Measurements from ENCODE around the gene STYK1.
"Not testable (repeated sequence)": the region's sequence is repeated elsewhere in the genome, so short reads cannot be mapped to it uniquely, and the experiment has no call there.

The STYK1 gene

GRCh38 chr12:10590966-10591365, 82.9 kb downstream of the STYK1 start:
- Histone ChIP-seq H3K27me3 (ENCODE audit: control insufficient read depth in 5 of 5, insufficient read depth in 4 of 5, low read length in 5 of 5) (no peaks in the 10 kb centered on the region), H3K4me1 (ENCODE audit: control insufficient read depth in 5 of 5, insufficient read depth in 5 of 5, low read length in 5 of 5) (no peaks in the 10 kb centered on the region), H3K9ac (ENCODE audit: low read length in 5 of 5) (no peak overlapping the region), H3K9me3 (ENCODE audit: control insufficient read depth in 5 of 5, low read length in 5 of 5) (no peaks in the 10 kb centered on the region), H3K4me3 (ENCODE audit: low read depth in 1 of 5, low read length in 5 of 5) (no peak overlapping the region), H3K36me3 (ENCODE audit: control insufficient read depth in 5 of 5, insufficient read depth in 5 of 5, low read length in 5 of 5) (peaks cover 8 to 27% (median 12%) of the 10 kb centered on the region in 5 donors), H3K27ac (ENCODE audit: low read depth, low read length) (no peak overlapping the region)

DNA sequence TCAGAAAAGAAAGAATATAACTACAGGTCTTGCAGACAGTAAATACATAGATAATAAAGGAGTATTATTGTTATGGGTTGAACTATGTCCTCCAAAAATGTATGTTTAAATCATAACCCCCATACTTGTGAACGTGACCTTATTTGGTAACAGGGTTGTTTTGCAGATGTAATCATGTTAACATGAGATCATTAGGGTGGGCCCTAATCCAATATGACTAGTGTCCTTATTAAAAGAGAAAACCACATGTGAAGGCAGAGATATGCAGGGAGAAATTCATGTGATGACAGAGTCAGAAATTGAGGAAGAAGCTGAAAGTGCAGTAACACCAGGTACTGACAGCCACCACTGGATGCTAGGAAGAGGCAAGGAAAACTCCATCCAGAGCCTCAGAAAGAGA, 89.4 kb downstream of the STYK1 start:
- no peak overlapping the region for H3K4me3 ChIP-seq (ENCODE audit: low read depth in 1 of 5, low read length in 5 of 5)
- H3K27ac ChIP-seq (ENCODE audit: low read depth, low read length), result no peak overlapping the region
- H3K27me3 ChIP-seq (ENCODE audit: control insufficient read depth in 5 of 5, insufficient read depth in 4 of 5, low read length in 5 of 5), result no peaks in the 10 kb centered on the region
- no peaks in the 10 kb centered on the region for H3K4me1 ChIP-seq (ENCODE audit: control insufficient read depth in 5 of 5, insufficient read depth in 5 of 5, low read length in 5 of 5)
- no peaks in the 10 kb centered on the region for H3K9me3 ChIP-seq (ENCODE audit: control insufficient read depth in 5 of 5, low read length in 5 of 5)
- H3K9ac ChIP-seq (ENCODE audit: low read length in 5 of 5), result no peak overlapping the region
- H3K36me3 ChIP-seq (ENCODE audit: control insufficient read depth in 5 of 5, insufficient read depth in 5 of 5, low read length in 5 of 5), result peaks cover 0 to 5% (median 0%) of the 10 kb centered on the region in 5 donors

DNA sequence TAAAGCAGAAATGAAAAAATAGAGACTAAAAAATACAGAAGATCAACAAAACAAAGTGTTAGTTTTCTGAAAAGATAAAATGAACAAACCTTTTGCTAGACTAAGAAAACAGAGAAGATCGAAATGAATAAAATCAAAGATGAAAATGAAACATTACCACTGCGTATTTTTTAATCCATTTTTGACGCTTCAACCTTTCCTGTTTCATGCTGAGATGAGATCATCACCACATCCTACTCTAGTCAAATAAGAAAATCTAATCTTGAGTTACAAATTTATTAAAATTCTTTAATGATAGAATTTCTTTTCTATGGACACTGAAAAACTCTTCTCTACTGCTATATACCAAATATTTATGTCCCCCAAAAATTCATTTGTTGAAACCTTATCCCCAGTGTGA, 91.1 kb downstream of the STYK1 start:
- no peak overlapping the region for H3K4me3 ChIP-seq (ENCODE audit: low read depth in 1 of 5, low read length in 5 of 5)

GRCh38 chr12:10582133-10582532, 91.7 kb downstream of the STYK1 start:
- H3K4me1 ChIP-seq (ENCODE audit: control insufficient read depth in 5 of 5, insufficient read depth in 5 of 5, low read length in 5 of 5); H3K27ac ChIP-seq (ENCODE audit: low read depth, low read length); H3K9ac ChIP-seq (ENCODE audit: low read length in 5 of 5); H3K36me3 ChIP-seq (ENCODE audit: control insufficient read depth in 5 of 5, insufficient read depth in 5 of 5, low read length in 5 of 5); H3K9me3 ChIP-seq (ENCODE audit: control insufficient read depth in 5 of 5, low read length in 5 of 5); H3K27me3 ChIP-seq (ENCODE audit: control insufficient read depth in 5 of 5, insufficient read depth in 4 of 5, low read length in 5 of 5); H3K4me3 ChIP-seq (ENCODE audit: low read depth in 1 of 5, low read length in 5 of 5): not testable (repeated sequence)

More for the DNA sequence above, 91.1 kb downstream of the STYK1 start:
- Histone ChIP-seq H3K27me3 (ENCODE audit: control insufficient read depth in 5 of 5, insufficient read depth in 4 of 5, low read length in 5 of 5) (no peaks in the 10 kb centered on the region), H3K4me1 (ENCODE audit: control insufficient read depth in 5 of 5, insufficient read depth in 5 of 5, low read length in 5 of 5) (no peaks in the 10 kb centered on the region), H3K36me3 (ENCODE audit: control insufficient read depth in 5 of 5, insufficient read depth in 5 of 5, low read length in 5 of 5) (peaks cover 0 to 5% (median 0%) of the 10 kb centered on the region in 5 donors), H3K9me3 (ENCODE audit: control insufficient read depth in 5 of 5, low read length in 5 of 5) (no peaks in the 10 kb centered on the region), H3K27ac (ENCODE audit: low read depth, low read length) (no peak overlapping the region), H3K9ac (ENCODE audit: low read length in 5 of 5) (no peak overlapping the region)

DNA sequence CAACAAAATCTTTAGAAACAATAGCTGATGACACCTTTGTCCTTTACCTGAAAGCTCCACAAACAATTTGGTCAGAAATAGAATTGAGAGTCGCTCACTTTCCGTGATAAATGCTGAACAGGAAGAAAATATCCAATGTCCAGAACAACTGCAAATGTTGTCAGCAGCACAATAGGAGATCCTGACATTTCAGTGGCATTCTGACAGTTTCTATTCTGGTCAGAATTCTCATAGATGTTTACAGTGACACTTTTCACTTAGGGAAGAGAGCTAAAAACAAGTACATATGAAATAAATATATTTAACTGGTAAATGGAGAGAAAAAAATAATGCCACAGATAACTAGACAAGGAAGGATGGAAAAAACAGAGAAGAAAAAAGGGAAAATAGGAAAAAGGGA, 99.5 kb downstream of the STYK1 start:
- H3K27ac ChIP-seq (ENCODE audit: low read depth, low read length), result no peak overlapping the region
- no peaks in the 10 kb centered on the region for H3K36me3 ChIP-seq (ENCODE audit: control insufficient read depth in 5 of 5, insufficient read depth in 5 of 5, low read length in 5 of 5)
- H3K4me1 ChIP-seq (ENCODE audit: control insufficient read depth in 5 of 5, insufficient read depth in 5 of 5, low read length in 5 of 5), result peaks cover 0 to 8% (median 0%) of the 10 kb centered on the region in 5 donors
- no peak overlapping the region for H3K9ac ChIP-seq (ENCODE audit: low read length in 5 of 5)
- H3K27me3 ChIP-seq (ENCODE audit: control insufficient read depth in 5 of 5, insufficient read depth in 4 of 5, low read length in 5 of 5), result no peaks in the 10 kb centered on the region
- no peak overlapping the region for H3K4me3 ChIP-seq (ENCODE audit: low read depth in 1 of 5, low read length in 5 of 5)
- no peaks in the 10 kb centered on the region for H3K9me3 ChIP-seq (ENCODE audit: control insufficient read depth in 5 of 5, low read length in 5 of 5)

DNA sequence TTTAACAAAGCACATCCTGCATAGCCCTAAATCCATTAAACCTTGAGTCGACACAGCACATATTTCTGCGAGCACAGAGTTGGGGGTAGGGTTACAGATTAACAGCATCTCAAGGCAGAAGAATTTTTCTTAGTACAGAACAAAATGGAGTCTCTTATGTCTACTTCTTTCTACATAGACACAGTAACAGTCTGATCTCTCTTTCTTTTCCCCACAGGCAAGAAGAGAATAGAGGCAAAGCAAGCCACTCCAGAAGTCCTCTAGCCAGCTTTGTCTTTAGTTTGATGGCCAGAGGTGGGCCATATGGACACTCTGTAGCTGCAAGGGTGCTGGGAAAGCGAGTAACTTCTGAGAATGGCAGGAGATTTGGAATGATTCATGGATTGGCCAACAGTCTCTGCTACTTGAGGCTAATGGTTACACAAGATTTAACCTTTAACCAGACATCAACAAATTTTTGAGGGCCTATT, 101.8 kb downstream of the STYK1 start:
- H3K27me3 ChIP-seq (ENCODE audit: control insufficient read depth in 5 of 5, insufficient read depth in 4 of 5, low read length in 5 of 5); H3K4me1 ChIP-seq (ENCODE audit: control insufficient read depth in 5 of 5, insufficient read depth in 5 of 5, low read length in 5 of 5); H3K36me3 ChIP-seq (ENCODE audit: control insufficient read depth in 5 of 5, insufficient read depth in 5 of 5, low read length in 5 of 5); H3K9me3 ChIP-seq (ENCODE audit: control insufficient read depth in 5 of 5, low read length in 5 of 5); H3K9ac ChIP-seq (ENCODE audit: low read length in 5 of 5); H3K27ac ChIP-seq (ENCODE audit: low read depth, low read length); H3K4me3 ChIP-seq (ENCODE audit: low read depth in 1 of 5, low read length in 5 of 5): not testable (repeated sequence)

- Histone ChIP-seq H3K27ac (ENCODE audit: low read depth, low read length) (no peak overlapping the region), H3K27me3 (ENCODE audit: control insufficient read depth in 5 of 5, insufficient read depth in 4 of 5, low read length in 5 of 5) (no peaks in the 10 kb centered on the region), H3K4me1 (ENCODE audit: control insufficient read depth in 5 of 5, insufficient read depth in 5 of 5, low read length in 5 of 5) (peaks cover 0 to 8% (median 0%) of the 10 kb centered on the region in 5 donors), H3K36me3 (ENCODE audit: control insufficient read depth in 5 of 5, insufficient read depth in 5 of 5, low read length in 5 of 5) (no peaks in the 10 kb centered on the region), H3K9ac (ENCODE audit: low read length in 5 of 5) (no peak overlapping the region), H3K4me3 (ENCODE audit: low read depth in 1 of 5, low read length in 5 of 5) (no peak overlapping the region), H3K9me3 (ENCODE audit: control insufficient read depth in 5 of 5, low read length in 5 of 5) (no peaks in the 10 kb centered on the region)
Observed at GRCh38 chr12:10571141-10571540, 102.7 kb downstream of the STYK1 start.
